ENCODE measurements around the gene MRPL49.

The MRPL49 gene

GRCh38 chr11:65086809-65087208 is 35.3 kb upstream of the MRPL49 start:
- no peak overlapping the region for H3K9ac ChIP-seq (ENCODE audit: low read depth in 1 of 2, low read length in 2 of 2)
- H3K36me3 ChIP-seq (ENCODE audit: control insufficient read depth in 2 of 2, insufficient read depth in 2 of 2, low read length in 2 of 2), result peaks cover 38 to 47% of the 10 kb centered on the region in 2 donors
- no peak overlapping the region for H3K27ac ChIP-seq (ENCODE audit: low read depth in 2 of 2, low read length in 2 of 2)
- H3K4me1 ChIP-seq (ENCODE audit: control insufficient read depth in 2 of 2, insufficient read depth in 2 of 2, low read length in 2 of 2), result peaks cover 13 to 21% of the 10 kb centered on the region in 2 donors
- H3K27me3 ChIP-seq (ENCODE audit: control insufficient read depth in 2 of 2, insufficient read depth in 2 of 2, low read length in 2 of 2), result no peaks in the 10 kb centered on the region
- H3K9me3 ChIP-seq (ENCODE audit: control insufficient read depth in 2 of 2, low read length in 2 of 2), result no peaks in the 10 kb centered on the region
- no peak overlapping the region for H3K4me3 ChIP-seq (ENCODE audit: low read length in 2 of 2)

GRCh38 chr11:65087216-65087615 is 34.9 kb upstream of the MRPL49 start:
- Histone ChIP-seq H3K27me3 (ENCODE audit: control insufficient read depth in 2 of 2, insufficient read depth in 2 of 2, low read length in 2 of 2) (no peaks in the 10 kb centered on the region), H3K9ac (ENCODE audit: low read depth in 1 of 2, low read length in 2 of 2) (no peak overlapping the region), H3K9me3 (ENCODE audit: control insufficient read depth in 2 of 2, low read length in 2 of 2) (no peaks in the 10 kb centered on the region), H3K4me1 (ENCODE audit: control insufficient read depth in 2 of 2, insufficient read depth in 2 of 2, low read length in 2 of 2) (peaks cover 13 to 21% of the 10 kb centered on the region in 2 donors), H3K27ac (ENCODE audit: low read depth in 2 of 2, low read length in 2 of 2) (no peak overlapping the region), H3K36me3 (ENCODE audit: control insufficient read depth in 2 of 2, insufficient read depth in 2 of 2, low read length in 2 of 2) (peaks cover 38 to 47% of the 10 kb centered on the region in 2 donors), H3K4me3 (ENCODE audit: low read length in 2 of 2) (no peak overlapping the region)

- H3K4me1 ChIP-seq (ENCODE audit: control insufficient read depth in 2 of 2, insufficient read depth in 2 of 2, low read length in 2 of 2), result peaks cover 13 to 21% of the 10 kb centered on the region in 2 donors
- no peak overlapping the region for H3K9ac ChIP-seq (ENCODE audit: low read depth in 1 of 2, low read length in 2 of 2)
- H3K27ac ChIP-seq (ENCODE audit: low read depth in 2 of 2, low read length in 2 of 2), result no peak overlapping the region
- H3K27me3 ChIP-seq (ENCODE audit: control insufficient read depth in 2 of 2, insufficient read depth in 2 of 2, low read length in 2 of 2), result no peaks in the 10 kb centered on the region
- H3K4me3 ChIP-seq (ENCODE audit: low read length in 2 of 2), result no peak overlapping the region
- H3K9me3 ChIP-seq (ENCODE audit: control insufficient read depth in 2 of 2, low read length in 2 of 2), result no peaks in the 10 kb centered on the region
- H3K36me3 ChIP-seq (ENCODE audit: control insufficient read depth in 2 of 2, insufficient read depth in 2 of 2, low read length in 2 of 2), result peaks cover 38 to 47% of the 10 kb centered on the region in 2 donors
Measured at GRCh38 chr11:65087827-65088226, 34.3 kb upstream of the MRPL49 start.

DNA sequence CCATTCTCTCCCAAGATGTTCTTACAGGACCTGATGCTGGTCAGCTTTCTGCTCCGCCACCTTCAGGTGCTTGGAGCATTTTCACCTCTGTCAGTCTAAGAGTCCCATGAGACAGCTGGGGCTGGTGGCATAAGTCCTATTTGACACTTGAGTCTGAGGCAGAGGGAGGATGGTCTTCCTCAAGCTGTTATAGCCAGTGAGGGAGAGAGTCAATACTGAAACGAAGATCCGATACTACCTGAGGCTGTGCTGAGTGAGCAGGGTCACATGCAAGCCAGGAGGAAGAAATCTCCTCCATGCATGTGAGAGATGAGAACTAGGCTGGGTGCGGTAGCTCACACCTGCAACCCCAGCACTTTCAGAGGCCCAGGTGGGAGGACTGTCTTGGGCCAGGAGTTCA is 32.5 kb upstream of the MRPL49 start:
- H3K9me3 ChIP-seq (ENCODE audit: control insufficient read depth in 2 of 2, low read length in 2 of 2), result no peaks in the 10 kb centered on the region
- H3K27me3 ChIP-seq (ENCODE audit: control insufficient read depth in 2 of 2, insufficient read depth in 2 of 2, low read length in 2 of 2), result no peaks in the 10 kb centered on the region
- H3K4me3 ChIP-seq (ENCODE audit: low read length in 2 of 2), result no peak overlapping the region
- peaks cover 5 to 10% of the 10 kb centered on the region in 2 donors for H3K4me1 ChIP-seq (ENCODE audit: control insufficient read depth in 2 of 2, insufficient read depth in 2 of 2, low read length in 2 of 2)
- peaks cover 38 to 47% of the 10 kb centered on the region in 2 donors for H3K36me3 ChIP-seq (ENCODE audit: control insufficient read depth in 2 of 2, insufficient read depth in 2 of 2, low read length in 2 of 2)
- H3K27ac ChIP-seq (ENCODE audit: low read depth in 2 of 2, low read length in 2 of 2), result no peak overlapping the region
- H3K9ac ChIP-seq (ENCODE audit: low read depth in 1 of 2, low read length in 2 of 2), result no peak overlapping the region

GRCh38 chr11:65090628-65091027 is 31.5 kb upstream of the MRPL49 start:
- Histone ChIP-seq H3K9ac (ENCODE audit: low read depth in 1 of 2, low read length in 2 of 2) (no peak overlapping the region), H3K27ac (ENCODE audit: low read depth in 2 of 2, low read length in 2 of 2) (no peak overlapping the region)

GRCh38 chr11:65095427-65095826 is 26.7 kb upstream of the MRPL49 start:
- peaks cover 5 to 13% of the 10 kb centered on the region in 2 donors for H3K36me3 ChIP-seq (ENCODE audit: control insufficient read depth in 2 of 2, insufficient read depth in 2 of 2, low read length in 2 of 2)
- peak overlapping the region; percentile 89 to 91 for H3K27ac ChIP-seq (ENCODE audit: low read depth in 2 of 2, low read length in 2 of 2)
- H3K27me3 ChIP-seq (ENCODE audit: control insufficient read depth in 2 of 2, insufficient read depth in 2 of 2, low read length in 2 of 2), result no peaks in the 10 kb centered on the region
- no peaks in the 10 kb centered on the region for H3K9me3 ChIP-seq (ENCODE audit: control insufficient read depth in 2 of 2, low read length in 2 of 2)
- H3K4me1 ChIP-seq (ENCODE audit: control insufficient read depth in 2 of 2, insufficient read depth in 2 of 2, low read length in 2 of 2), result peaks cover 11 to 12% of the 10 kb centered on the region in 2 donors
- H3K9ac ChIP-seq (ENCODE audit: low read depth in 1 of 2, low read length in 2 of 2), result peak overlapping the region in 1 of 2 donors; percentile 88
- H3K4me3 ChIP-seq (ENCODE audit: low read length in 2 of 2), result peak overlapping the region; percentile 85 to 87

More at GRCh38 chr11:65090628-65091027, 31.5 kb upstream of the MRPL49 start:
- H3K36me3 ChIP-seq (ENCODE audit: control insufficient read depth in 2 of 2, insufficient read depth in 2 of 2, low read length in 2 of 2), result peaks cover 34 to 39% of the 10 kb centered on the region in 2 donors
- no peaks in the 10 kb centered on the region for H3K9me3 ChIP-seq (ENCODE audit: control insufficient read depth in 2 of 2, low read length in 2 of 2)
- H3K4me1 ChIP-seq (ENCODE audit: control insufficient read depth in 2 of 2, insufficient read depth in 2 of 2, low read length in 2 of 2), result peaks cover 2% of the 10 kb centered on the region in 2 donors
- H3K27me3 ChIP-seq (ENCODE audit: control insufficient read depth in 2 of 2, insufficient read depth in 2 of 2, low read length in 2 of 2), result no peaks in the 10 kb centered on the region
- no peak overlapping the region for H3K4me3 ChIP-seq (ENCODE audit: low read length in 2 of 2)

DNA sequence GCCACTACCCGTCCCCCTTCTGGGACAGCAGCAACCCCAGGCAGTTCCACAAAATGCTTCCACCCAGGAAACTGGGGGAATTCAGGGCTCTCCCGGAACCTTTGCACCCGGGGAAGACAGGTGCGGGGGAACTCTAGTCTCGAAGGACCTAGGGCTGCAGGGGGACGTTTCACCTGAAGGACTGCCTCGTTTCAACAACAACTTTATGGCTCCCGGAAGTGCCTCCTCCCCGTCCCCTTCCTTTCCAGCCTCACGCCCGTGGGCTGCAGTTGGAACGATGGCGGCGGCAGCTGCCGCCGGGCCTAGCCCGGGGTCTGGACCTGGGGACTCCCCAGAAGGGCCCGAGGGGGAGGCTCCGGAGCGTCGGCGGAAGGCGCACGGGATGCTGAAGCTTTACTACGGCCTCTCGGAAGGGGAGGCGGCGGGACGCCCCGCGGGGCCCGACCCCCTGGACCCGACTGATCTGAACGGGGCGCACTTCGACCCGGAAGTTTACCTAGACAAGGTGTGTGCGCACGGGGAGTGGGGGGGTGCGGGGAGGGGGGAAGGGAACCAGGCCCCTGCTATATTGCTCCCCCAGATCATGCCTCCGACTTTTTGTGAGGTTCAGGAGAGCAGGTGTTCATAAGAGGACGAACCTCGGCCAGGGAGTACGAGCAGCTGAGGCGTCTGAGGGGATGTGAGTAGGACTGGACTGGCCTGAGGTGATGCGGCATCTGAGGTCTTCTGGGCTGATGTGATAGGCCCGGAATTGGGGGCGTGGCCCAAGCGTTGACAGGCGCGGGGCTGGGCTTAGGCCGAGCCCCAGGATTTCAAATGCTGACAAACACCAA is 25.9 kb upstream of the MRPL49 start, which contains the start of gene VPS51:
TSS of gene VPS51 (plus strand) at position 241 of the 833 bp plus-strand sequence. CDS start at position 278, 37 bp downstream.
- no peaks in the 10 kb centered on the region for H3K9me3 ChIP-seq (ENCODE audit: control insufficient read depth in 2 of 2, low read length in 2 of 2)
- peak within 1 kb of the TSS; percentile 89 to 91 for H3K27ac ChIP-seq (ENCODE audit: low read depth in 2 of 2, low read length in 2 of 2)
- peaks cover 5 to 13% of the 10 kb centered on the region in 2 donors for H3K36me3 ChIP-seq (ENCODE audit: control insufficient read depth in 2 of 2, insufficient read depth in 2 of 2, low read length in 2 of 2)
- peaks cover 11 to 12% of the 10 kb centered on the region in 2 donors for H3K4me1 ChIP-seq (ENCODE audit: control insufficient read depth in 2 of 2, insufficient read depth in 2 of 2, low read length in 2 of 2)
- H3K4me3 ChIP-seq (ENCODE audit: low read length in 2 of 2), result peak within 1 kb of the TSS; percentile 85 to 87
- no peaks in the 10 kb centered on the region for H3K27me3 ChIP-seq (ENCODE audit: control insufficient read depth in 2 of 2, insufficient read depth in 2 of 2, low read length in 2 of 2)
- H3K9ac ChIP-seq (ENCODE audit: low read depth in 1 of 2, low read length in 2 of 2), result peak within 1 kb of the TSS; percentile 82 to 88

- peaks cover 11 to 12% of the 10 kb centered on the region in 2 donors for H3K4me1 ChIP-seq (ENCODE audit: control insufficient read depth in 2 of 2, insufficient read depth in 2 of 2, low read length in 2 of 2)
- no peaks in the 10 kb centered on the region for H3K9me3 ChIP-seq (ENCODE audit: control insufficient read depth in 2 of 2, low read length in 2 of 2)
- peak overlapping the region; percentile 52 to 82 for H3K9ac ChIP-seq (ENCODE audit: low read depth in 1 of 2, low read length in 2 of 2)
- H3K27ac ChIP-seq (ENCODE audit: low read depth in 2 of 2, low read length in 2 of 2), result peak overlapping the region; percentile 89 to 91
- peaks cover 5 to 13% of the 10 kb centered on the region in 2 donors for H3K36me3 ChIP-seq (ENCODE audit: control insufficient read depth in 2 of 2, insufficient read depth in 2 of 2, low read length in 2 of 2)
- H3K4me3 ChIP-seq (ENCODE audit: low read length in 2 of 2), result peak overlapping the region; percentile 85 to 87
- H3K27me3 ChIP-seq (ENCODE audit: control insufficient read depth in 2 of 2, insufficient read depth in 2 of 2, low read length in 2 of 2), result no peaks in the 10 kb centered on the region
Measured at GRCh38 chr11:65096926-65097325, 25.2 kb upstream of the MRPL49 start.

DNA sequence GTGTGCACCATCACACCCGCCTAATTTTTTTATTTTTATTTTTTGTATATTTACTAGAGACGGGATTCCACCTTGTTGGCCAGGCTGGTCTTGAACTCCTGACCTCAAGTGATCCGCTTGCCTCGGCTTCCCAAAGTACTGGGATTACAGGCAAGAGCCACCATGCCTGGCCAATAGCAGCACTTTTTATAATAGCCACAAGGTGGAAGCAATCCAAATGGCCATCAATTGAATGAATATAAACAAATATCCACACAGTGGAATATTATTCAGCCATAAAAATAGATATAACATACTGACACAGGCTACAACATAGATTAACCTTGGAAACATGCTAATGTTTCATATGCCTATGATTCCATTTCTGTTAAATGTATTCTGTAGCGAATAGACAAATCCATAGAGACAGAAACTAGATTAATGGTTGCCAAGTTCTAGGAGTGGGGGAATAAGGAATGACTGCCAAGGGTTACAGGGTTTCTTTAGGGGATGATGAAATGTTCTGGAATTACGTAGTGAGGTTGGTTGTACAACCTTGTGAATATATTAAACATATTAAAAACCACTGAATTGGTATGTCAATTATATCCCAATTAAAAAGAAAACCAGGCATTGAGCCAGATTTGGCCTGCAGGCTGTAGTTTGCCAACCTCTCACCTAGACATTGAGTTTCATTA is 21.3 kb upstream of the MRPL49 start:
- Histone ChIP-seq H3K9ac (ENCODE audit: low read depth in 1 of 2, low read length in 2 of 2) (no peak overlapping the region), H3K4me3 (ENCODE audit: low read length in 2 of 2) (no peak overlapping the region), H3K36me3 (ENCODE audit: control insufficient read depth in 2 of 2, insufficient read depth in 2 of 2, low read length in 2 of 2) (peaks cover 8 to 25% of the 10 kb centered on the region in 2 donors), H3K27ac (ENCODE audit: low read depth in 2 of 2, low read length in 2 of 2) (no peak overlapping the region), H3K9me3 (ENCODE audit: control insufficient read depth in 2 of 2, low read length in 2 of 2) (no peaks in the 10 kb centered on the region), H3K27me3 (ENCODE audit: control insufficient read depth in 2 of 2, insufficient read depth in 2 of 2, low read length in 2 of 2) (no peaks in the 10 kb centered on the region), H3K4me1 (ENCODE audit: control insufficient read depth in 2 of 2, insufficient read depth in 2 of 2, low read length in 2 of 2) (peaks cover 8% of the 10 kb centered on the region in 2 donors)
